Mammary epithelial cell (primary cell): Measurements from ENCODE around the gene COL20A1.
"Not testable (repeated sequence)": the region's sequence is repeated elsewhere in the genome, so short reads cannot be mapped to it uniquely, and the experiment has no call there.

ENCODE experiments used
- EZH2 ChIP-seq: IDR thresholded peaks from 2 replicates; pipeline ENCODE4 v1.6.1; 2012; ENCODE audit warnings: low read length, inconsistent platforms, borderline replicate concordance
- TF ChIP-seq, protein P1 (sequence below), 2 donors: IDR thresholded peaks in 1 of 2; conservative IDR thresholded peaks in 1 of 2; 2 replicates each; pipeline ENCODE4 v1.5.1; 2011 to 2012; ENCODE audit warnings: inconsistent platforms in 2 of 2, low read length in 2 of 2, mild to moderate bottlenecking in 2 of 2, control low read depth in 1 of 2, low read depth in 1 of 2; ENCODE audit not compliant: insufficient read depth in 1 of 2; ENCODE audit errors: extremely low read depth in 1 of 2

DNA sequence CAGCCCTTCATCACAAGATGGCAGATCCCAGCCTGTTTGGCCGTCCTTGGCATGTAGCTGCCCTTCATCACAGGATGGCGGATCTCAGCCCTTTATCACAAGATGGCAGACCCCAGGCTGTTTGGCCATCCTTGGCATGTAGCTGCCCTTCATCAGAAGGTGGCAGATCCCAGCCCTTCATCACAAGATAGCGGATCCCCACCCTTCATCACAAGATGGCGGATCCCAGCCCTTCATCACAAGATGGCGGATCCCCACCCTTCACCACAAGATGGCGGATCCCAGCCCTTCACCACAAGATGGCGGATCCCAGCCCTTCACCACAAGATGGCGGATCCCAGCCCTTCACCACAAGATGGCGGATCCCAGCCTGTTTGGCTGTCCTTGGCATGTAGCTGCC is 42.1 kb downstream of the COL20A1 start:
- TF ChIP-seq, protein P1, sequence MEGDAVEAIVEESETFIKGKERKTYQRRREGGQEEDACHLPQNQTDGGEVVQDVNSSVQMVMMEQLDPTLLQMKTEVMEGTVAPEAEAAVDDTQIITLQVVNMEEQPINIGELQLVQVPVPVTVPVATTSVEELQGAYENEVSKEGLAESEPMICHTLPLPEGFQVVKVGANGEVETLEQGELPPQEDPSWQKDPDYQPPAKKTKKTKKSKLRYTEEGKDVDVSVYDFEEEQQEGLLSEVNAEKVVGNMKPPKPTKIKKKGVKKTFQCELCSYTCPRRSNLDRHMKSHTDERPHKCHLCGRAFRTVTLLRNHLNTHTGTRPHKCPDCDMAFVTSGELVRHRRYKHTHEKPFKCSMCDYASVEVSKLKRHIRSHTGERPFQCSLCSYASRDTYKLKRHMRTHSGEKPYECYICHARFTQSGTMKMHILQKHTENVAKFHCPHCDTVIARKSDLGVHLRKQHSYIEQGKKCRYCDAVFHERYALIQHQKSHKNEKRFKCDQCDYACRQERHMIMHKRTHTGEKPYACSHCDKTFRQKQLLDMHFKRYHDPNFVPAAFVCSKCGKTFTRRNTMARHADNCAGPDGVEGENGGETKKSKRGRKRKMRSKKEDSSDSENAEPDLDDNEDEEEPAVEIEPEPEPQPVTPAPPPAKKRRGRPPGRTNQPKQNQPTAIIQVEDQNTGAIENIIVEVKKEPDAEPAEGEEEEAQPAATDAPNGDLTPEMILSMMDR (conservative IDR thresholded peaks at IDR 0.05 in 1 of 2, IDR thresholded peaks at IDR 0.05 in 1 of 2; ENCODE audit: extremely low read depth in 1 of 2, insufficient read depth in 1 of 2, low read depth in 1 of 2, low read length in 2 of 2): not testable (repeated sequence)
- not testable (repeated sequence) for TF ChIP-seq EZH2
